HFFc6 (cell line): ENCODE results near the gene TMEM256. TPM values are rescaled to one million over a fixed set of nuclear protein-coding genes. Genes with fewer than 3 reads are reported as not detected.

ENCODE experiments used
- DNase-seq: peaks from one replicate; pipeline ENCODE4 v3.0.0-alpha.2; 2018
- H3K27ac Mint-ChIP-seq: 2 replicates; pipeline ENCODE4 v1.8.0; 2020; ENCODE audit warnings: mild to moderate bottlenecking, mixed read lengths
- H3K27me3 Mint-ChIP-seq: 2 replicates; pipeline ENCODE4 v1.8.0; 2021; ENCODE audit warnings: mild to moderate bottlenecking, moderate library complexity, mixed read lengths; ENCODE audit not compliant: insufficient read depth
- H3K36me3 Mint-ChIP-seq: 2 replicates; pipeline ENCODE4 v1.8.0; 2021; ENCODE audit warnings: low read depth, mixed read lengths
- H3K4me1 Mint-ChIP-seq: 2 replicates; pipeline ENCODE4 v1.8.0; 2020; ENCODE audit warnings: low read depth, mixed read lengths
- H3K4me3 Mint-ChIP-seq: 2 replicates; pipeline ENCODE4 v1.8.0; 2020; ENCODE audit warnings: mild to moderate bottlenecking, moderate library complexity, mixed read lengths
- H3K9me3 Mint-ChIP-seq: 2 replicates; pipeline ENCODE4 v1.8.0; 2020; ENCODE audit warnings: mild to moderate bottlenecking, mixed read lengths
- total RNA-seq, 6 experiments: library from RNA; stranded (reverse); fragmentation: NEBNext Ultra II Directional; extraction: Animal tissue kit (Norgen Biotek cat#: 25700); gene quantifications; 2 replicates in 1 of 6; 3 replicates in 5 of 6; pipeline ENCODE4 v1.2.3, GENCODE V29; 2021
- TF ChIP-seq, protein P1 (sequence below): fragments of 200-600 bp; sonication (generic); IDR thresholded peaks from 2 replicates; pipeline ENCODE4 v1.5.0; 2021; ENCODE audit warnings: antibody characterized with exemption, mild to moderate bottlenecking

Gene TMEM256
- total RNA-seq, 6 experiments from 2014 or later: 52.2 to 79.1 (median 72.3) TPM

DNA sequence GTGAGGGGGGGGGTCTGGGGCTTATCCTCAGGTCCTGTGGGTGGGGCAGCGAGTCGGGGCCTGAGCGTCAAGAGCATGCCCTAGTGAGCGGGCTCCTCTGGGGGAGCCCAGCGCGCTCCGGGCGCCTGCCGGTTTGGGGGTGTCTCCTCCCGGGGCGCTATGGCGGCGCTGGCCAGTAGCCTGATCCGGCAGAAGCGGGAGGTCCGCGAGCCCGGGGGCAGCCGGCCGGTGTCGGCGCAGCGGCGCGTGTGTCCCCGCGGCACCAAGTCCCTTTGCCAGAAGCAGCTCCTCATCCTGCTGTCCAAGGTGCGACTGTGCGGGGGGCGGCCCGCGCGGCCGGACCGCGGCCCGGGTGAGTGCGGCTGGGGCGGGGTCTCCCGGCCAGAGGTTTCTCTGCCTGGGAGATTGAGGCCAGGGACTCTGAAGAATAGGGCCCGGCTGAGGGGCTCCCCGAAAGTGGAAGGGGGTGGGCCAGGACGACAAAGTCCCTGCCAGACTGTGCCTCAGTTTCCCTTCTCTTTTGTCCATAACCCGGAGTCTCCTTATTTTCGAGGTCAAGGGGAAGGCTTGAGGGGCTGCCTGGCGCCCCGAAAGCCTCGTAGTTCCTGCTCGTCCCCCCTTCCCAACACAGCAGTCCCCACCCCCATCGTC is 35.7 kb upstream of the TMEM256 start, which contains the start of gene FGF11:
Gene FGF11, plus strand, starts transcription at position 51 of the 651 bp plus-strand sequence. Its CDS starts 109 bp downstream, at position 160.
- Mint-ChIP-seq H3K4me1 (peaks cover 48% of the 10 kb centered on the region), H3K27me3 (peaks cover 18% of the 10 kb centered on the region), H3K4me3 (peak within 1 kb of the TSS; percentile 36; the same call in 1 of the 2 replicates), H3K36me3 (no peaks in the 10 kb centered on the region; the same call in 1 of the 2 replicates), H3K27ac (no peak within 1 kb of the TSS), H3K9me3 (no peaks in the 10 kb centered on the region)
- DNase-seq: no peak
- TF ChIP-seq, protein P1, sequence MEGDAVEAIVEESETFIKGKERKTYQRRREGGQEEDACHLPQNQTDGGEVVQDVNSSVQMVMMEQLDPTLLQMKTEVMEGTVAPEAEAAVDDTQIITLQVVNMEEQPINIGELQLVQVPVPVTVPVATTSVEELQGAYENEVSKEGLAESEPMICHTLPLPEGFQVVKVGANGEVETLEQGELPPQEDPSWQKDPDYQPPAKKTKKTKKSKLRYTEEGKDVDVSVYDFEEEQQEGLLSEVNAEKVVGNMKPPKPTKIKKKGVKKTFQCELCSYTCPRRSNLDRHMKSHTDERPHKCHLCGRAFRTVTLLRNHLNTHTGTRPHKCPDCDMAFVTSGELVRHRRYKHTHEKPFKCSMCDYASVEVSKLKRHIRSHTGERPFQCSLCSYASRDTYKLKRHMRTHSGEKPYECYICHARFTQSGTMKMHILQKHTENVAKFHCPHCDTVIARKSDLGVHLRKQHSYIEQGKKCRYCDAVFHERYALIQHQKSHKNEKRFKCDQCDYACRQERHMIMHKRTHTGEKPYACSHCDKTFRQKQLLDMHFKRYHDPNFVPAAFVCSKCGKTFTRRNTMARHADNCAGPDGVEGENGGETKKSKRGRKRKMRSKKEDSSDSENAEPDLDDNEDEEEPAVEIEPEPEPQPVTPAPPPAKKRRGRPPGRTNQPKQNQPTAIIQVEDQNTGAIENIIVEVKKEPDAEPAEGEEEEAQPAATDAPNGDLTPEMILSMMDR: no peak

DNA sequence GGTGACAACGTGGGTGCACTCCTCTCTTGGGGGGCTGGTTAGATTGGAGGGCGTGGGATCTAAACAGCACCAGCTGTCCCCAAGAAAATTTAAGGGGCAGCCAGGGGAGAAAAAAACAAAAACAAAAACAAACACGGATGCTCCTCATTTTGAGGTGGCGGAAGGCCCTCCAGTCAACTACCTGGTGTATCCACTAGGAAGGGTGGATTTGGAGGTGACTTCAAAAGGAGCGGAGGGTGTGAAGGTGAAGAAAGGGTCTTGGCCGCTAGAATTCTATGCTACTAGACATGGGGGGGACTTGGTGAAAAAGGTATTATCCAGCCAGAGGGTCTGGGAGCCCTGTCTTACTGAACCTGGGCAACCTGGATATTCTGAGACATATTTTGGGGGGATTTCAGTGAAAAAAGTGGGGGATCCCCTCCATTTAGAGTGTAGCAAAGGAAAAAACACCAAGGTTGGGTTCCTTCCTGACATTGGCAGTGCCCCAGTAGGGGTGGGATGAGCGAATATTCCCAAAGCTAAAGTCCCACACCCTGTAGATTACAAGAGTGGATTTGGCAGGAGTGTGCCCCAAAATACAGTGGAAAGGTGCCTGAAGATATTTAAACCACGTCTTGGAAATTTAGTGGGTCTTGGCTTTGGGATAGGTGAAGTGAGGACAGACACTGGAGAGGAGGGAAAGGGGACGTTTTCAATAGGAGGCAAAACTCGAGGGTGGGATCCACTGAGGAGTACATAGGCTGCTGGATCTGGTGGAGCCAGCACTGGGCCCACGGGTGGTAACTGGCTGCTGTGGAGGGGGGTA is 35.0 kb upstream of the TMEM256 start:
- Mint-ChIP-seq H3K27ac (no peak overlapping the region), H3K4me1 (peaks cover 42% of the 10 kb centered on the region), H3K36me3 (no peaks in the 10 kb centered on the region; the same call in 1 of the 2 replicates), H3K4me3 (peak overlapping the region; percentile 7; the same call in 1 of the 2 replicates), H3K27me3 (peaks cover 18% of the 10 kb centered on the region), H3K9me3 (no peaks in the 10 kb centered on the region)
- TF ChIP-seq, protein P1: no peak
- no peak for DNase-seq

DNA sequence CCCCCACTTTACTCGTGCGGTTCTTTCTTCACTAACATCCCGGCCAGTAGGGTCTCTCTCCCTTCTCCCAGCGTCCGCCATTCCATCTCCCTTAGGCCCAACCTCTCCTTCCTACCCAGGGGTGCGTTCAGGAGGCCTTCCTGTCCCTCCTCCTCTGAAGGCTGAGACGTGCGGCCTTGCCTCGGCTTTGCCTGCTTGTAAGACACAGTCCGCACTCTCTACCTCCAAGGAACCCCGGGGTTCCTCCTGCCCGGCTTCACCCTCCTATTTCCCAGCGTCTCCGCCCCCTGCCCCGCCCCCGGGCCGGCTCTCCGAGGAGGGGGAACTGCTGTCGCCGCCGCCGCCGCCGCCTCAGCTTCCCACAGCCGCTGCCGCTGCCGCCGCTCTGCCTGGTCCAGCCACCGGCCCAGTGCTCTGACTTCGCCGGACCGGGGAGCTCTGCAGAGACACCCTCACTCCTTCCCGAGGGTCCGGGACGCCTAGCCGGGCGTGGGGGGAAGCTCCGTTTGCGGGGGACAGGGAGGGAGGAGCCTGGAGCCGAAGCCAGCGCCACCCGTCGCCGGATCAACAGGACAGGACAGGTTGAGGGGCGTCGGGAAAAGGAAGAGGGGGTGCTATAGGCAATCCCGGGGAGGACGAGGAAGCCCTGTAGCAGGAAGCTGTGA is 34.2 kb upstream of the TMEM256 start:
- TF ChIP-seq, protein P1: no peak
- H3K36me3 Mint-ChIP-seq: no peaks in the 10 kb centered on the region; the same call in 1 of the 2 replicates
- DNase-seq: no peak
- H3K27me3 Mint-ChIP-seq: peaks cover 18% of the 10 kb centered on the region
- peaks cover 37% of the 10 kb centered on the region for H3K4me1 Mint-ChIP-seq
- no peak overlapping the region for H3K27ac Mint-ChIP-seq
- peak overlapping the region; percentile 71 for H3K4me3 Mint-ChIP-seq
- no peaks in the 10 kb centered on the region for H3K9me3 Mint-ChIP-seq

DNA sequence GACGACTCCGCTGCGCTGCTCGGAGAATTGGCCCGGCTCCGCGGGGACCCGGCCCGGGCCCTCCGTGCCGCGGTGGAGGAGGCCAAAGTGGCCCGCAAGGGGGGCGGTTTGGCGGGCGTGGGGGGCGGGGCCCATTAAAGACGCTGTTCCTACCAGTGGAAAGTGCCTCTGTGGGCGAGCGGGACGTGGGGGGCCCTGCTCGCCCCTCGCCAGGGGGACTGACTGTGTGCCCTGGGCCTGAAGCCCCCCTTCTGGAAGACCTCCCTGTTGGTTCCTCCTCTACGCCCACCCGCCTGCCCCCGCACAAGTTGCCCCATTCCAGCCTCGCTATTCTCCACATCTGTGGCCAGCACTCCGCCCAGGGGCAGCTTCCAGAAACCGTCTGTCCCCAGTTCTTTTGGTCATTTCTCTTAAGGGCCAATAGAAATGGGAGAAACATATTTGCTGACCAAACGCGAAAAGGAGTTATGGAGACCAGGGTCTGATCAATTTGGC is 33.5 kb upstream of the TMEM256 start:
- TF ChIP-seq, protein P1: 0 out of 2 replicates have a peak, but pooled peaks have one; percentile 4
- Mint-ChIP-seq H3K4me1 (peaks cover 37% of the 10 kb centered on the region), H3K36me3 (no peaks in the 10 kb centered on the region; the same call in 1 of the 2 replicates), H3K27ac (no peak overlapping the region), H3K27me3 (peaks cover 18% of the 10 kb centered on the region), H3K9me3 (no peaks in the 10 kb centered on the region), H3K4me3 (peak overlapping the region; percentile 71; the same call in 1 of the 2 replicates)
- no peak for DNase-seq
